HCT116 (cell line): ENCODE data around the gene MARCHF3. TPM values are rescaled to one million over a fixed set of nuclear protein-coding genes. Genes with fewer than 3 reads are reported as not detected.

Source experiments
- ATAC-seq: fragments of 200-7000 bp; cut with Tn5 transposase; 2 replicates; pipeline ENCODE4 v1.9.1; 2020; ENCODE audit warnings: mild to moderate bottlenecking, moderate library complexity
- BruUV-seq: library from RNA; stranded (reverse); fragments of 400-500 nt; replicated peaks from 2 replicates; lab custom pipeline; 2021; lab: Mats Ljungman, UMichigan
- CTCF ChIA-PET: fragments of 300-600 bp; sonication (Branson Sonifier 250); formaldehyde crosslinking; loops from one replicate; lab custom pipeline; 2021; ENCODE audit warnings: antibody characterized with exemption; lab: Charles Lee
- POLR2A ChIA-PET: fragments of 300-600, 350-600 bp; sonication (Branson Sonifier 250); formaldehyde crosslinking; loops from one replicate; lab custom pipeline; 2021; ENCODE audit warnings: antibody characterized with exemption; lab: Charles Lee
- RAD21 ChIA-PET, 2 experiments: fragments of 300-600 bp; sonication (Branson Sonifier 250); formaldehyde crosslinking; loops; one replicate each; lab custom pipeline; 2023; ENCODE audit warnings: low total read pairs in 2 of 2; ENCODE audit not compliant: uncharacterized antibody in 2 of 2, unreplicated experiment in 2 of 2, low non-redundant PET in 1 of 2; lab: Charles Lee
- DNase-seq: peaks from one replicate; pipeline ENCODE4 v3.0.0-alpha.2; 2010; ENCODE audit warnings: low read depth, low spot score
- H2AFZ ChIP-seq: fragments of 200-600 bp; shearing (Covaris generic), sonication (generic); 2 replicates; pipeline ENCODE4 v1.6.1; 2017; ENCODE audit warnings: low read depth, mixed run types, mixed read lengths, antibody characterized with exemption, low read length; ENCODE audit not compliant: poor library complexity, severe bottlenecking
- H3K27ac ChIP-seq: 2 replicates; pipeline ENCODE4 v1.5.1; 2012; ENCODE audit warnings: low read depth, low read length
- H3K27me3 ChIP-seq: fragments of 200-600 bp; sonication (generic); 2 replicates; pipeline ENCODE4 v1.6.1; 2016; ENCODE audit warnings: mixed run types, low read length, mixed read lengths; ENCODE audit not compliant: insufficient read depth
- H3K36me3 ChIP-seq, 2 experiments: fragments of 200-500 bp in 1 of 2; fragments of 200-600 bp in 1 of 2; sonication (Bioruptor generic) in 1 of 2; sonication (generic) in 1 of 2; 2 replicates each; pipeline versions ENCODE4 v1.5.1 to v1.6.1; 2014 to 2016; ENCODE audit warnings: low read length in 2 of 2, inconsistent platforms in 1 of 2, mixed read lengths in 1 of 2, mixed run types in 1 of 2; ENCODE audit not compliant: insufficient read depth in 2 of 2, control insufficient read depth in 1 of 2
- H3K4me1 ChIP-seq, 2 experiments: fragments of 200-600 bp in 1 of 2; sonication (generic) in 1 of 2; 2 replicates each; pipeline versions ENCODE4 v1.5.1 to v1.6.1; 2012 to 2017; ENCODE audit warnings: low read length in 2 of 2, inconsistent platforms in 1 of 2, mild to moderate bottlenecking in 1 of 2, mixed read lengths in 1 of 2, mixed run types in 1 of 2, moderate library complexity in 1 of 2; ENCODE audit not compliant: insufficient read depth in 2 of 2, control insufficient read depth in 1 of 2
- H3K4me2 ChIP-seq: fragments of 200-600 bp; sonication (generic); 2 replicates; pipeline ENCODE4 v1.6.1; 2017; ENCODE audit warnings: mixed run types, low read length, mixed read lengths
- H3K4me3 ChIP-seq, 2 experiments: fragments of 200-600 bp in 1 of 2; sonication (generic) in 1 of 2; replicated peaks in 1 of 2; 2 replicates each; pipeline ENCODE4 v1.5.1; 2011 to 2016; ENCODE audit warnings: low read length in 2 of 2, control low read depth in 1 of 2, low read depth in 1 of 2, mild to moderate bottlenecking in 1 of 2, mixed read lengths in 1 of 2, mixed run types in 1 of 2
- H3K79me2 ChIP-seq: fragments of 200-600 bp; sonication (generic); 2 replicates; pipeline ENCODE4 v1.6.1; 2017; ENCODE audit warnings: mild to moderate bottlenecking, mixed run types, low read length, moderate library complexity, mixed read lengths; ENCODE audit not compliant: insufficient read depth
- H3K9ac ChIP-seq: fragments of 200-600 bp; sonication (generic); 2 replicates; pipeline ENCODE4 v1.6.1; 2016; ENCODE audit warnings: low read length, mixed read lengths
- H3K9me2 ChIP-seq: fragments of 200-600 bp; sonication (generic), shearing (Covaris generic); 2 replicates; pipeline ENCODE4 v1.6.1; 2017; ENCODE audit warnings: mixed run types, mild to moderate bottlenecking, moderate library complexity; ENCODE audit not compliant: insufficient read depth
- H3K9me3 ChIP-seq, 2 experiments: fragments of 200-500 bp in 1 of 2; fragments of 200-600 bp in 1 of 2; sonication (Bioruptor generic) in 1 of 2; sonication (generic) in 1 of 2; 2 replicates each; pipeline ENCODE4 v1.6.1; 2014 to 2017; ENCODE audit warnings: low read length in 2 of 2, mixed read lengths in 2 of 2, inconsistent platforms in 1 of 2, low read depth in 1 of 2, mild to moderate bottlenecking in 1 of 2, mixed run types in 1 of 2, moderate library complexity in 1 of 2; ENCODE audit not compliant: control insufficient read depth in 1 of 2, insufficient read depth in 1 of 2
- H4K20me1 ChIP-seq: fragments of 200-600 bp; sonication (generic), shearing (Covaris generic); 2 replicates; pipeline ENCODE4 v1.6.1; 2017; ENCODE audit warnings: mixed run types, mild to moderate bottlenecking, moderate library complexity; ENCODE audit not compliant: insufficient read depth
- ATF3 ChIP-seq: IDR thresholded peaks from 2 replicates; pipeline ENCODE4 v1.6.1; 2012
- CEBPB ChIP-seq: IDR thresholded peaks from 2 replicates; pipeline ENCODE4 v1.6.1; 2012; ENCODE audit warnings: low read depth
- CTCF ChIP-seq, 3 experiments: fragments of 200-600 bp in 1 of 3; sonication (generic) in 1 of 3; IDR thresholded peaks in 2 of 3; conservative IDR thresholded peaks in 1 of 3; 2 replicates each; pipeline ENCODE4 v1.5.1; 2012 to 2017; ENCODE audit warnings: low read depth in 2 of 3, low read length in 2 of 3, antibody characterized with exemption in 1 of 3, borderline replicate concordance in 1 of 3, control low read depth in 1 of 3, mild to moderate bottlenecking in 1 of 3, mixed read lengths in 1 of 3, mixed run types in 1 of 3, moderate library complexity in 1 of 3; ENCODE audit not compliant: insufficient read depth in 1 of 3
- EGR1 ChIP-seq: IDR thresholded peaks from 2 replicates; pipeline ENCODE4 v1.6.1; 2012; ENCODE audit warnings: low read depth
- ELF1 ChIP-seq: IDR thresholded peaks from 2 replicates; pipeline ENCODE4 v1.6.1; 2012; ENCODE audit warnings: low read depth, borderline replicate concordance
- EZH2 ChIP-seq: fragments of 200-600 bp; sonication (generic); IDR thresholded peaks from 2 replicates; pipeline ENCODE4 v1.6.1; 2017; ENCODE audit warnings: antibody characterized with exemption, mixed run types
- JUND ChIP-seq: IDR thresholded peaks from 2 replicates; pipeline ENCODE4 v1.6.1; 2012
- POLR2A ChIP-seq: IDR thresholded peaks from 2 replicates; pipeline ENCODE4 v1.7.0; 2011; ENCODE audit warnings: borderline replicate concordance; ENCODE audit not compliant: insufficient read depth, insufficient read length; ENCODE audit errors: extremely low read depth
- RAD21 ChIP-seq: IDR thresholded peaks from 2 replicates; pipeline ENCODE4 v1.6.1; 2012; ENCODE audit warnings: low read depth, mild to moderate bottlenecking
- REST ChIP-seq: IDR thresholded peaks from 2 replicates; pipeline ENCODE4 v1.6.1; 2012; ENCODE audit warnings: low read depth
- SRF ChIP-seq: IDR thresholded peaks from 2 replicates; pipeline ENCODE4 v1.6.1; 2012; ENCODE audit warnings: low read depth
- YY1 ChIP-seq: IDR thresholded peaks from 2 replicates; pipeline ENCODE4 v1.6.1; 2011; ENCODE audit warnings: low read length, low read depth, moderate library complexity, mild to moderate bottlenecking; ENCODE audit not compliant: insufficient replicate concordance; ENCODE audit errors: extremely low read depth
- ZBTB33 ChIP-seq: IDR thresholded peaks from 2 replicates; pipeline ENCODE4 v1.6.1; 2011; ENCODE audit warnings: mild to moderate bottlenecking, low read length, moderate library complexity; ENCODE audit not compliant: insufficient replicate concordance; ENCODE audit errors: extremely low read depth
- intact Hi-C: fragments of 100-400 bp; cut with micrococcal nuclease; formaldehyde crosslinking; loops from 2 replicates; pipeline ENCODE4 v1.10.0; 2022
- total RNA-seq: library from RNA; stranded (reverse); gene quantifications from one replicate; pipeline ENCODE4 v1.2.1, GENCODE V29; 2021; ENCODE audit not compliant: unreplicated experiment

Gene MARCHF3
- total RNA-seq, 1 experiment from 2014 or later, result 2.3 TPM

- Histone ChIP-seq H3K9me2 (0 out of 2 replicates have a peak, but pooled peaks cover 2% of the 10 kb centered on the region), H3K27ac (no peak overlapping the region), H3K9me3 (no peaks in the 10 kb centered on the region), H3K4me2 (no peak overlapping the region), H2AFZ (no peak overlapping the region), H3K9ac (no peak overlapping the region), H3K79me2 (no peaks in the 10 kb centered on the region), H3K4me3 (no peak overlapping the region), H4K20me1 (0 out of 2 replicates have a peak, but pooled peaks cover 2% of the 10 kb centered on the region), H3K27me3 (no peaks in the 10 kb centered on the region), H3K4me1 (no peaks in the 10 kb centered on the region), H3K36me3 (no peaks in the 10 kb centered on the region)
- ChIA-PET POLR2A (no interaction called here), CTCF (no interaction called here), RAD21 (no interaction called here)
- TF ChIP-seq REST (no peak), POLR2A (no peak), JUND (no peak), YY1 (no peak), ZBTB33 (no peak), ATF3 (no peak), ELF1 (no peak), CTCF (IDR thresholded peaks at IDR 0.05 in 2 of 3, conservative IDR thresholded peaks at IDR 0.05 in 1 of 3; ENCODE audit: borderline replicate concordance in 1 of 3, insufficient read depth in 1 of 3, low read depth in 2 of 3, low read length in 2 of 3) (no peak), EGR1 (no peak), SRF (no peak), RAD21 (no peak), EZH2 (no peak), CEBPB (no peak)
- DNase-seq, result no peak
- no peak for ATAC-seq
- BruUV-seq, result no TSS peak
- intact Hi-C loops, result no loop called here
Measured at GRCh38 chr5:127056896-127057295, 26.5 kb upstream of the MARCHF3 start.
